Heart left ventricle (tissue), 13 donors: Measurements from ENCODE around the gene NTM.

Experiments
- POLR2A ChIP-seq, 2 donors: fragments of 450-650 bp; IDR thresholded peaks; one replicate each; pipeline ENCODE4 v1.6.1; 2017; ENCODE audit warnings: antibody characterized with exemption in 2 of 2, mild to moderate bottlenecking in 2 of 2, moderate library complexity in 2 of 2
- TF ChIP-seq, protein P1 (sequence below), 12 donors: fragments of 200-600 bp; sonication (generic) in 4 of 12; IDR thresholded peaks; one replicate each; pipeline versions ENCODE4 v1.5.0 to v1.8.0; 2018 to 2022; ENCODE audit warnings: antibody characterized with exemption in 12 of 12, mild to moderate bottlenecking in 5 of 12
- donor health status: ischemic (EF 13 %, LVEDD 7.1; RV severe dilation, severe dysfunction).
- donor health status: DM: no; HTN: yes; CAD: no.
- donor health status: DM: no; HTN: no; CAD: no.
- donor health status: ischemic (EF 25% LVEDD 6.9; RV normal size, moderate dysfunction).
- donor health status: ischemic (EF 25% LVEDD 5.7; RV mildly dilated, moderate dysfunction).
- donor health status: ischemic (EF 35%, LVEDD 5.7; RV mildly dilated, moderate dysfunction).
- donor health status: nonischemic (EF 11% LVEDD 7.7; RV severe dilation, severe dysfunction).
- donor health status: DM: yes; HTN: yes; CAD: no.
- donor health status: PGD.
- donor health status: ischemic (EF 29% LVEDD 5.4; RV normal size, mild dysfunction).
- donor health status: nonischemic (EF 23%, LVEDD 6.1; RV moderate dilation, normal function).

DNA sequence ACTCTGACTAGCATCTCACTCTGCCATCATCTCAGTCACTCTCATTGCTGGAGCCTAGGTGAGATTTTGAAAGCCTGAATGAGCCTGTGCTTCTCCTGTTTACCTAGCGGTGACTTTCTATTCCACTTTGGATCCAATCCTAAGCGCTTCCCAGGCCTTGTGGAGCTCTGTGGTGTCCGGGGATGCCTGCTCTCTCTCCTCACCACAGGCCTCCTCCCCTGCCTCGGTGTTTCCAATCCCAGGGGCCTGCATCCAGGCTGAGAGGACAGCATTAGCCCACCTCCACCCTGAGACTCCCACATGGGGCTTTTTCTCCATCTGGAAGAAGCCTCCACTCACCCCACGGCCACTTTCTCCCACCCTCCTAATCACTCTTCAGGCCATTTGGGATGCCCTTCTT is 380.3 kb downstream of the NTM start:
- TF ChIP-seq, protein P1, sequence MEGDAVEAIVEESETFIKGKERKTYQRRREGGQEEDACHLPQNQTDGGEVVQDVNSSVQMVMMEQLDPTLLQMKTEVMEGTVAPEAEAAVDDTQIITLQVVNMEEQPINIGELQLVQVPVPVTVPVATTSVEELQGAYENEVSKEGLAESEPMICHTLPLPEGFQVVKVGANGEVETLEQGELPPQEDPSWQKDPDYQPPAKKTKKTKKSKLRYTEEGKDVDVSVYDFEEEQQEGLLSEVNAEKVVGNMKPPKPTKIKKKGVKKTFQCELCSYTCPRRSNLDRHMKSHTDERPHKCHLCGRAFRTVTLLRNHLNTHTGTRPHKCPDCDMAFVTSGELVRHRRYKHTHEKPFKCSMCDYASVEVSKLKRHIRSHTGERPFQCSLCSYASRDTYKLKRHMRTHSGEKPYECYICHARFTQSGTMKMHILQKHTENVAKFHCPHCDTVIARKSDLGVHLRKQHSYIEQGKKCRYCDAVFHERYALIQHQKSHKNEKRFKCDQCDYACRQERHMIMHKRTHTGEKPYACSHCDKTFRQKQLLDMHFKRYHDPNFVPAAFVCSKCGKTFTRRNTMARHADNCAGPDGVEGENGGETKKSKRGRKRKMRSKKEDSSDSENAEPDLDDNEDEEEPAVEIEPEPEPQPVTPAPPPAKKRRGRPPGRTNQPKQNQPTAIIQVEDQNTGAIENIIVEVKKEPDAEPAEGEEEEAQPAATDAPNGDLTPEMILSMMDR (IDR thresholded peaks at IDR 0.05) = no peak
- TF ChIP-seq POLR2A (IDR thresholded peaks at IDR 0.05) = no peak
